HepG2 (cell line): ENCODE results near the gene MYH7. TPM values are rescaled to one million over a fixed set of nuclear protein-coding genes. Genes with fewer than 3 reads are reported as not detected.
A peak's percentile ranks its signal among the peaks of the same experiment; 100 is the strongest.

Experiments used
- EP300 ChIP-seq, 3 experiments: sonication (generic) in 1 of 3; formaldehyde crosslinking in 1 of 3; IDR thresholded peaks; 2 replicates each; pipeline versions ENCODE4 v1.5.1 to v1.6.1; 2011 to 2020; ENCODE audit warnings: low read depth in 2 of 3, low read length in 2 of 3, borderline replicate concordance in 1 of 3, improper control_type of control experiment in 1 of 3, mild to moderate bottlenecking in 1 of 3, missing genetic modification reagents in 1 of 3, moderate library complexity in 1 of 3
- GABPB1 ChIP-seq: IDR thresholded peaks from 2 replicates; pipeline ENCODE4 v1.6.1; 2016; ENCODE audit warnings: mild to moderate bottlenecking, missing genetic modification reagents, moderate library complexity, missing compliant biosample characterization
- HNRNPK ChIP-seq: fragments of 200-400 bp; formaldehyde crosslinking; IDR thresholded peaks from 2 replicates; pipeline ENCODE4 v1.6.1; 2018; ENCODE audit warnings: low read length, low read depth, moderate library complexity, mild to moderate bottlenecking; ENCODE audit not compliant: poor library complexity, severe bottlenecking
- MAFF ChIP-seq: IDR thresholded peaks from 2 replicates; pipeline ENCODE4 v1.6.1; 2011; ENCODE audit warnings: low read depth, low read length, improper control_type of control experiment
- MIXL1 ChIP-seq: IDR thresholded peaks from 2 replicates; pipeline ENCODE4 v1.6.1; 2016
- NCOA2 ChIP-seq: sonication (generic); formaldehyde crosslinking; IDR thresholded peaks from 2 replicates; pipeline ENCODE4 v1.8.0; 2022; ENCODE audit warnings: inconsistent platforms
- POLR2A ChIP-seq, 2 experiments: IDR thresholded peaks; 2 replicates each; pipeline ENCODE4 v1.6.1; 2011; ENCODE audit warnings: low read depth in 2 of 2, low read length in 2 of 2, mild to moderate bottlenecking in 1 of 2, moderate library complexity in 1 of 2; ENCODE audit not compliant: insufficient read depth in 1 of 2
- POLR2G ChIP-seq: fragments of 200-400 bp; formaldehyde crosslinking; IDR thresholded peaks from 2 replicates; pipeline ENCODE4 v1.6.1; 2018; ENCODE audit warnings: mild to moderate bottlenecking, low read depth, low read length, moderate library complexity
- SIX1 ChIP-seq: sonication (generic); formaldehyde crosslinking; IDR thresholded peaks from 2 replicates; pipeline ENCODE4 v1.4.0; 2020; ENCODE audit warnings: missing genetic modification reagents, borderline replicate concordance
- TARDBP ChIP-seq: sonication (generic); formaldehyde crosslinking; IDR thresholded peaks from 2 replicates; pipeline ENCODE4 v1.8.0; 2022; ENCODE audit warnings: mild to moderate bottlenecking, missing genetic modification reagents
- ZFP1 ChIP-seq: IDR thresholded peaks from 2 replicates; pipeline ENCODE4 v1.6.1; 2016
- ZNF24 ChIP-seq: fragments of 450-650 bp; IDR thresholded peaks from 2 replicates; pipeline ENCODE4 v1.6.1; 2017; ENCODE audit warnings: antibody characterized with exemption, mild to moderate bottlenecking
- ZNF816 ChIP-seq: sonication (generic); formaldehyde crosslinking; IDR thresholded peaks from 2 replicates; pipeline ENCODE4 v1.8.0; 2022; ENCODE audit warnings: missing genetic modification reagents, mild to moderate bottlenecking, borderline replicate concordance
- polyA plus RNA-seq, 8 experiments: library from polyadenylated mRNA; depleted of rRNA in 3 of 8; stranded (reverse) in 7 of 8; unstranded in 1 of 8; fragments of >200 nt; fragmentation: Illumina TruSeq in 4 of 8; extraction: Trizol in 4 of 8; gene quantifications; 2 replicates each; pipeline versions ENCODE4 v1.2.1 to v1.2.3, GENCODE V29; 2011 to 2016; ENCODE audit warnings: low read depth in 4 of 8, missing spikeins in 1 of 8, mixed read lengths in 1 of 8; ENCODE audit not compliant: insufficient read depth in 1 of 8
- total RNA-seq, 5 experiments: library from RNA; depleted of rRNA; stranded (reverse); fragments of >200 nt; fragmentation: Illumina TruSeq; extraction: Trizol; gene quantifications; 2 replicates each; pipeline ENCODE4 v1.2.3, GENCODE V29; 2016; ENCODE audit warnings: low read depth in 1 of 5
- TF ChIP-seq, protein P1 (sequence below): sonication (generic); formaldehyde crosslinking; IDR thresholded peaks from 2 replicates; pipeline ENCODE4 v1.4.0; 2020; ENCODE audit warnings: mild to moderate bottlenecking, missing genetic modification reagents
- TF ChIP-seq, protein P2 (sequence below): sonication (generic); formaldehyde crosslinking; IDR thresholded peaks from 2 replicates; pipeline ENCODE4 v1.4.0; 2020; ENCODE audit warnings: missing genetic modification reagents, low read depth, mild to moderate bottlenecking, borderline replicate concordance
- TF ChIP-seq, protein P3 (sequence below): sonication (generic); formaldehyde crosslinking; IDR thresholded peaks from 2 replicates; pipeline ENCODE4 v1.9.0; 2022; ENCODE audit warnings: low read depth, missing genetic modification reagents
- TF ChIP-seq, protein P4 (sequence below): sonication (generic); formaldehyde crosslinking; IDR thresholded peaks from 2 replicates; pipeline ENCODE4 v1.9.0; 2021; ENCODE audit warnings: missing genetic modification reagents, borderline replicate concordance

The MYH7 gene
- total and polyA plus RNA-seq, 2 of the 13 experiments (the other 11 are each of a cell fraction or from before 2014, with no cell fraction given): 0.04 TPM; not detected in 1

DNA sequence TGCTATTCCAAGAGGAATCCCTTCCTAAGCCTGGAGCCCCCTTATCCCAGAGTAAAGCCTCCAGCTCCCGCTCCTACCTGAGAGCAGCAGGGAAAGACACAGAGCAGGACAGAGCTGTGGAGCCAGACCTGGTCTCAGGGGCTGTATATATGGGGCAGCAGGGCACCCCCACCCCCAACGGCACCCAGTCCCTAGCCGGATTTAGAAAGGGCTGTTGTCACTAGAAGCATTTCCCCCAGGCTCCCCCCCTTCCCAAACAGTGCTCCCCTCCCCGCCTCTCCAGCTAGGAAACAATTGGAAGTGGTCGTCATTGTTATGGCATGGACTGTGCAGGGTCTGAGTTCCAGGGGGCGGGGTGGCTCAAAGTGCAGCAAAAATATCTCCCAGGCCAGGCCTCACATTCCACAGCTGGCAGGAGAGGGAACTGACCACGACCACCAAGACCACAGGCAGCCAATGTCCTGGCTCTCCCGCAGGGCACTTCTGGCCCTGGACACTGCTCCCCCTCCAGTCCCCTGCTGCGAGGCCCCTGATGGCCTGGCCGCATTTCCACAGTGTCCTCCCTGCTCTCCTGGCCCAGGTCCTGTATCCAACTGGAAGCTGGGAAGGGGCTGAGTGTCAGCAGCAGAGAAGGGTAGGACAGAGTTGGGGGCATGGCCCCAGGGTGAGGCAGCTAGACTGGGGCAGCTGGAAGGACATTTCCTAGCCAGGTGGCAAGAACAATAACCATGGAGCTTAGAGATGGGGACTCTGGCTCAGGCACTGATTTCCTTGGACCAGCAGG, at the start of gene MYH7 (continued):
- TF ChIP-seq, protein P1, sequence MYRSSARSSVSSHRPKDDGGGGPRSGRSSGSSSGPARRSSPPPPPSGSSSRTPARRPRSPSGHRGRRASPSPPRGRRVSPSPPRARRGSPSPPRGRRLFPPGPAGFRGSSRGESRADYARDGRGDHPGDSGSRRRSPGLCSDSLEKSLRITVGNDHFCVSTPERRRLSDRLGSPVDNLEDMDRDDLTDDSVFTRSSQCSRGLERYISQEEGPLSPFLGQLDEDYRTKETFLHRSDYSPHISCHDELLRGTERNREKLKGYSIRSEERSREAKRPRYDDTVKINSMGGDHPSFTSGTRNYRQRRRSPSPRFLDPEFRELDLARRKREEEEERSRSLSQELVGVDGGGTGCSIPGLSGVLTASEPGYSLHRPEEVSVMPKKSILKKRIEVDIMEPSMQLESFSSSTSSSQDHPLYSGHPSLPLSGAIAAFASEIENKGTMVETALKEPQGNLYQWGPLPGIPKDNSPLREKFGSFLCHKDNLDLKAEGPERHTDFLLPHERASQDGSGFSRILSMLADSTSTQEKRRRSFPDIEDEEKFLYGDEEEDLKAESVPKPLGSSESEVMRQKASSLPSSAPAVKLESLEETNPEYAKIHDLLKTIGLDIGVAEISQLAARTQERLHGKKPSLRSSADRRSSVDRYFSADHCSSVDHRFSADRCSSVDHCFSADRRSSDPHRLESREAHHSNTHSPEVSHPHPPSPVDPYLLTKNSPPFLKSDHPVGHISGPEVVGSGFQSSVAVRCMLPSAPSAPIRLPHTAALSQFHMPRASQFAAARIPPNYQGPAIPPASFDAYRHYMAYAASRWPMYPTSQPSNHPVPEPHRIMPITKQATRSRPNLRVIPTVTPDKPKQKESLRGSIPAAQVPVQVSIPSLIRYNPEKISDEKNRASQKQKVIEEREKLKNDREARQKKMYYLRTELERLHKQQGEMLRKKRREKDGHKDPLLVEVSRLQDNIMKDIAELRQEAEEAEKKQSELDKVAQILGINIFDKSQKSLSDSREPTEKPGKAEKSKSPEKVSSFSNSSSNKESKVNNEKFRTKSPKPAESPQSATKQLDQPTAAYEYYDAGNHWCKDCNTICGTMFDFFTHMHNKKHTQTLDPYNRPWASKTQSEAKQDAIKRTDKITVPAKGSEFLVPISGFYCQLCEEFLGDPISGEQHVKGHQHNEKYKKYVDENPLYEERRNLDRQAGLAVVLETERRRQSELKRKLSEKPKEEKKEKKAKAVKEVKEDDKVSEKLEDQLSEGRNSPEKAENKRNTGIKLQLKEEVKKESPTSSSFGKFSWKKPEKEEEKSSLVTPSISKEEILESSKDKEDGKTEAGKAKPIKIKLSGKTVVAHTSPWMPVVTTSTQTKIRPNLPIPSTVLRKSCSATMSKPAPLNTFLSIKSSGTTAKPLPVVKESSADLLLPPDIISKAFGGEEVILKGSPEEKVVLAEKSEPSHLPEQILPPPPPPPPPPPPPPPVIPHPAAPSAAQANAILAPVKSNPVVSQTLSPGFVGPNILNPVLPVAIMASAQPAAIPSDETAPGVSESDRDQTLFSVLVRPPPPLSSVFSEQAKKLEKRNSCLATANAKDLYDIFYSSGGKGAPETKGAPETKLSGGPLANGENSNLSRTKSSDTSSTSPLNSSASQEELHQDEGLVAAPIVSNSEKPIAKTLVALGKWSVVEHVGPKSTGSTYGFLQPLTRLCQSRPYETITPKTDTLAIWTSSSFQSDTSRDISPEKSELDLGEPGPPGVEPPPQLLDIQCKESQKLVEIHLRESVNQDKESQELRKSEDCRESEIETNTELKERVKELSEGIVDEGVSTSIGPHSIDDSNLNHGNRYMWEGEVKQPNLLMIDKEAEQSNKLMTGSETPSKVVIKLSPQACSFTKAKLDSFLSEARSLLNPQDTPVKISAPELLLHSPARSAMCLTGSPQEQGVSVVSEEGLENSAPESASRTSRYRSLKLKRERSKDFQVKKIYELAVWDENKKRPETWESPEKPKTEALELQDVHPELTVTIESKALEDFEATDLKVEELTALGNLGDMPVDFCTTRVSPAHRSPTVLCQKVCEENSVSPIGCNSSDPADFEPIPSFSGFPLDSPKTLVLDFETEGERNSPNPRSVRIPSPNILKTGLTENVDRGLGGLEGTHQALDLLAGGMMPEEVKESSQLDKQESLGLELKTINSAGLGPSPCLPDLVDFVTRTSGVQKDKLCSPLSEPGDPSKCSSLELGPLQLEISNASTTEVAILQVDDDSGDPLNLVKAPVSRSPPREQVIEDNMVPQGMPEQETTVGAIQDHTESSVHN: 0 out of 2 replicates have a peak, but pooled peaks have one; percentile 56
- TF ChIP-seq TARDBP (CRISPR knock-in tag) (peak; percentile 84; the same call in 1 of the 2 replicates), SIX1 (CRISPR knock-in tag) (no peak), ZFP1 (CRISPR knock-in tag) (no peak), POLR2G (no peak), NCOA2 (CRISPR knock-in tag) (0 out of 2 replicates have a peak, but pooled peaks have one; percentile 25), EP300 (IDR thresholded peaks at IDR 0.05; ENCODE audit: low read depth in 2 of 2, low read length in 2 of 2) (no peak; a peak in 2 of 4 replicates), EP300 (CRISPR knock-in tag; IDR thresholded peaks at IDR 0.05; ENCODE audit: borderline replicate concordance) (no peak; the same call in 1 of the 2 replicates), MAFF (no peak), MIXL1 (no peak), POLR2A (IDR thresholded peaks at IDR 0.05; ENCODE audit: insufficient read depth in 1 of 2, low read depth in 2 of 2, low read length in 2 of 2) (no peak), GABPB1 (CRISPR knock-in tag) (peak; percentile 43; the same call in 1 of the 2 replicates), ZNF24 (no peak), HNRNPK (no peak), ZNF816 (CRISPR knock-in tag) (no peak)
- TF ChIP-seq, protein P2, sequence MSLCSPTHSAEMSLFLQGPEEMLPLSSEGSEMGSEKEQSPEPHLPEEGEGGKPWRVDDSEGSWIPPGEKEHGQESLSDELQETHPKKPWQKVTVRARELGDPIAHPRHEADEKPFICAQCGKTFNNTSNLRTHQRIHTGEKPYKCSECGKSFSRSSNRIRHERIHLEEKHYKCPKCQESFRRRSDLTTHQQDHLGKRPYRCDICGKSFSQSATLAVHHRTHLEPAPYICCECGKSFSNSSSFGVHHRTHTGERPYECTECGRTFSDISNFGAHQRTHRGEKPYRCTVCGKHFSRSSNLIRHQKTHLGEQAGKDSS (CRISPR knock-in tag): peak; percentile 50; the same call in 1 of the 2 replicates
- TF ChIP-seq, protein P3, sequence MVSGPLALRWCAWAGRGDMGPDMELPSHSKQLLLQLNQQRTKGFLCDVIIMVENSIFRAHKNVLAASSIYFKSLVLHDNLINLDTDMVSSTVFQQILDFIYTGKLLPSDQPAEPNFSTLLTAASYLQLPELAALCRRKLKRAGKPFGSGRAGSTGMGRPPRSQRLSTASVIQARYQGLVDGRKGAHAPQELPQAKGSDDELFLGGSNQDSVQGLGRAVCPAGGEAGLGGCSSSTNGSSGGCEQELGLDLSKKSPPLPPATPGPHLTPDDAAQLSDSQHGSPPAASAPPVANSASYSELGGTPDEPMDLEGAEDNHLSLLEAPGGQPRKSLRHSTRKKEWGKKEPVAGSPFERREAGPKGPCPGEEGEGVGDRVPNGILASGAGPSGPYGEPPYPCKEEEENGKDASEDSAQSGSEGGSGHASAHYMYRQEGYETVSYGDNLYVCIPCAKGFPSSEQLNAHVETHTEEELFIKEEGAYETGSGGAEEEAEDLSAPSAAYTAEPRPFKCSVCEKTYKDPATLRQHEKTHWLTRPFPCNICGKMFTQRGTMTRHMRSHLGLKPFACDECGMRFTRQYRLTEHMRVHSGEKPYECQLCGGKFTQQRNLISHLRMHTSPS (CRISPR knock-in tag): peak; percentile 63; the same call in 1 of the 2 replicates
- TF ChIP-seq, protein P4, sequence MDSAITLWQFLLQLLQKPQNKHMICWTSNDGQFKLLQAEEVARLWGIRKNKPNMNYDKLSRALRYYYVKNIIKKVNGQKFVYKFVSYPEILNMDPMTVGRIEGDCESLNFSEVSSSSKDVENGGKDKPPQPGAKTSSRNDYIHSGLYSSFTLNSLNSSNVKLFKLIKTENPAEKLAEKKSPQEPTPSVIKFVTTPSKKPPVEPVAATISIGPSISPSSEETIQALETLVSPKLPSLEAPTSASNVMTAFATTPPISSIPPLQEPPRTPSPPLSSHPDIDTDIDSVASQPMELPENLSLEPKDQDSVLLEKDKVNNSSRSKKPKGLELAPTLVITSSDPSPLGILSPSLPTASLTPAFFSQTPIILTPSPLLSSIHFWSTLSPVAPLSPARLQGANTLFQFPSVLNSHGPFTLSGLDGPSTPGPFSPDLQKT (CRISPR knock-in tag): no peak
